Measurements from ENCODE around the gene ZNRF2. TPM values are rescaled to one million over a fixed set of nuclear protein-coding genes. Genes with fewer than 3 reads are reported as not detected.

Gene ZNRF2
- total and polyA plus RNA-seq, 4 donors = 4.8 to 21.1 (median 11.2) TPM

- no peaks in the 10 kb centered on the region for H3K4me1 ChIP-seq (ENCODE audit: control insufficient read depth in 1 of 2, insufficient read depth in 2 of 2, low read length in 2 of 2)
- H3K36me3 ChIP-seq (ENCODE audit: control insufficient read depth in 1 of 2, insufficient read depth in 2 of 2, low read length in 1 of 2) = no peaks in the 10 kb centered on the region
- no peak for ATAC-seq (ENCODE audit: low FRiP score)
- H3K27ac ChIP-seq (ENCODE audit: low read depth in 1 of 2, low read length in 2 of 2) = no peak overlapping the region
- no peaks in the 10 kb centered on the region for H3K27me3 ChIP-seq (ENCODE audit: control insufficient read depth in 1 of 2, insufficient read depth in 2 of 2, low read length in 1 of 2)
- no peak overlapping the region for H3K4me3 ChIP-seq (ENCODE audit: low read length in 2 of 2)
- intact Hi-C loops (cut with DNase I) = no loop called here
- 92 to 97% methylated on average over 3 of the region's 3 CpGs for WGBS, 2 donors
- no peak for DNase-seq
- H3K9me3 ChIP-seq (ENCODE audit: control insufficient read depth, low read length) = no peaks in the 10 kb centered on the region
Measured at GRCh38 chr7:30330134-30331111, 46.0 kb downstream of the ZNRF2 start.

GRCh38 chr7:30331338-30331737 is 46.9 kb downstream of the ZNRF2 start:
- H3K27ac ChIP-seq (ENCODE audit: low read depth in 1 of 2, low read length in 2 of 2) = no peak overlapping the region
- H3K27me3 ChIP-seq (ENCODE audit: control insufficient read depth in 1 of 2, insufficient read depth in 2 of 2, low read length in 1 of 2) = no peaks in the 10 kb centered on the region
- ATAC-seq (ENCODE audit: low FRiP score) (no peak), DNase-seq (no peak)
- H3K36me3 ChIP-seq (ENCODE audit: control insufficient read depth in 1 of 2, insufficient read depth in 2 of 2, low read length in 1 of 2) = no peaks in the 10 kb centered on the region
- WGBS, 2 donors = 57 to 58% methylated on average over 2 of the region's 2 CpGs
- no peaks in the 10 kb centered on the region for H3K4me1 ChIP-seq (ENCODE audit: control insufficient read depth in 1 of 2, insufficient read depth in 2 of 2, low read length in 2 of 2)
- H3K4me3 ChIP-seq (ENCODE audit: low read length in 2 of 2) = no peak overlapping the region
- intact Hi-C loops (cut with DNase I) = no loop called here
- H3K9me3 ChIP-seq (ENCODE audit: control insufficient read depth, low read length) = no peaks in the 10 kb centered on the region

- H3K27ac ChIP-seq (ENCODE audit: low read depth in 1 of 2, low read length in 2 of 2) = no peak overlapping the region
- H3K36me3 ChIP-seq (ENCODE audit: control insufficient read depth in 1 of 2, insufficient read depth in 2 of 2, low read length in 1 of 2) = no peaks in the 10 kb centered on the region
- no peak overlapping the region for H3K4me3 ChIP-seq (ENCODE audit: low read length in 2 of 2)
- no peaks in the 10 kb centered on the region for H3K9me3 ChIP-seq (ENCODE audit: control insufficient read depth, low read length)
- no peaks in the 10 kb centered on the region for H3K4me1 ChIP-seq (ENCODE audit: control insufficient read depth in 1 of 2, insufficient read depth in 2 of 2, low read length in 2 of 2)
- 93 to 99% methylated on average over 2 of the region's 2 CpGs for WGBS, 2 donors
- DNase-seq (no peak), ATAC-seq (ENCODE audit: low FRiP score) (no peak)
- intact Hi-C loops (cut with DNase I) = no loop called here
- H3K27me3 ChIP-seq (ENCODE audit: control insufficient read depth in 1 of 2, insufficient read depth in 2 of 2, low read length in 1 of 2) = no peaks in the 10 kb centered on the region
Measured at GRCh38 chr7:30332549-30332948, 48.2 kb downstream of the ZNRF2 start.

GRCh38 chr7:30335763-30336487 is 51.5 kb downstream of the ZNRF2 start:
- intact Hi-C loops (cut with DNase I) = no loop called here
- Histone ChIP-seq H3K4me1 (ENCODE audit: control insufficient read depth in 1 of 2, insufficient read depth in 2 of 2, low read length in 2 of 2) (no peaks in the 10 kb centered on the region), H3K36me3 (ENCODE audit: control insufficient read depth in 1 of 2, insufficient read depth in 2 of 2, low read length in 1 of 2) (no peaks in the 10 kb centered on the region), H3K4me3 (ENCODE audit: low read length in 2 of 2) (no peak overlapping the region), H3K27ac (ENCODE audit: low read depth in 1 of 2, low read length in 2 of 2) (no peak overlapping the region), H3K27me3 (ENCODE audit: control insufficient read depth in 1 of 2, insufficient read depth in 2 of 2, low read length in 1 of 2) (no peaks in the 10 kb centered on the region), H3K9me3 (ENCODE audit: control insufficient read depth, low read length) (no peaks in the 10 kb centered on the region)
- DNase-seq (no peak), ATAC-seq (ENCODE audit: low FRiP score) (no peak)
- 34 to 51% methylated on average over 4 of the region's 4 CpGs for WGBS, 2 donors

GRCh38 chr7:30344513-30344912 is 60.1 kb downstream of the ZNRF2 start:
- H3K27me3 ChIP-seq (ENCODE audit: control insufficient read depth in 1 of 2, insufficient read depth in 2 of 2, low read length in 1 of 2) = no peaks in the 10 kb centered on the region
- WGBS, 2 donors = 24 to 44% methylated on average over 1 of the region's 1 CpG
- ATAC-seq (ENCODE audit: low FRiP score) (no peak), DNase-seq (no peak)
- no peaks in the 10 kb centered on the region for H3K36me3 ChIP-seq (ENCODE audit: control insufficient read depth in 1 of 2, insufficient read depth in 2 of 2, low read length in 1 of 2)
- no peak overlapping the region for H3K27ac ChIP-seq (ENCODE audit: low read depth in 1 of 2, low read length in 2 of 2)
- intact Hi-C loops (cut with DNase I) = no loop called here
- H3K4me1 ChIP-seq (ENCODE audit: control insufficient read depth in 1 of 2, insufficient read depth in 2 of 2, low read length in 2 of 2) = no peaks in the 10 kb centered on the region
- H3K4me3 ChIP-seq (ENCODE audit: low read length in 2 of 2) = peak overlapping the region in 1 of 2 donors; percentile 26
- H3K9me3 ChIP-seq (ENCODE audit: control insufficient read depth, low read length) = no peaks in the 10 kb centered on the region

GRCh38 chr7:30347226-30348082 is 63.1 kb downstream of the ZNRF2 start:
- Histone ChIP-seq H3K4me3 (ENCODE audit: low read length in 2 of 2) (no peak overlapping the region), H3K4me1 (ENCODE audit: control insufficient read depth in 1 of 2, insufficient read depth in 2 of 2, low read length in 2 of 2) (no peaks in the 10 kb centered on the region), H3K27me3 (ENCODE audit: control insufficient read depth in 1 of 2, insufficient read depth in 2 of 2, low read length in 1 of 2) (no peaks in the 10 kb centered on the region), H3K27ac (ENCODE audit: low read depth in 1 of 2, low read length in 2 of 2) (no peak overlapping the region), H3K36me3 (ENCODE audit: control insufficient read depth in 1 of 2, insufficient read depth in 2 of 2, low read length in 1 of 2) (no peaks in the 10 kb centered on the region), H3K9me3 (ENCODE audit: control insufficient read depth, low read length) (no peaks in the 10 kb centered on the region)
- intact Hi-C loops (cut with DNase I) = loop anchor here in 1 of 2 donors (5.0 kb wide), 1 partner anchor 65 kb away; the partner anchor contains the start of gene ZNRF2
- no peak for ATAC-seq (ENCODE audit: low FRiP score)
- no peak for DNase-seq
- WGBS, 2 donors = 77 to 78% methylated on average over 2 of the region's 2 CpGs

GRCh38 chr7:30348083-30348560 is 63.7 kb downstream of the ZNRF2 start:
- WGBS, 2 donors = 43 to 55% methylated on average over 2 of the region's 2 CpGs
- no peak overlapping the region for H3K4me3 ChIP-seq (ENCODE audit: low read length in 2 of 2)
- no peaks in the 10 kb centered on the region for H3K36me3 ChIP-seq (ENCODE audit: control insufficient read depth in 1 of 2, insufficient read depth in 2 of 2, low read length in 1 of 2)
- H3K4me1 ChIP-seq (ENCODE audit: control insufficient read depth in 1 of 2, insufficient read depth in 2 of 2, low read length in 2 of 2) = peaks cover 0 to 2% of the 10 kb centered on the region in 2 donors
- intact Hi-C loops (cut with DNase I) = loop anchor here in 1 of 2 donors (5.0 kb wide), 1 partner anchor 66 kb away; the partner anchor contains the start of gene ZNRF2
- H3K9me3 ChIP-seq (ENCODE audit: control insufficient read depth, low read length) = no peaks in the 10 kb centered on the region
- no peak for DNase-seq
- no peaks in the 10 kb centered on the region for H3K27me3 ChIP-seq (ENCODE audit: control insufficient read depth in 1 of 2, insufficient read depth in 2 of 2, low read length in 1 of 2)
- ATAC-seq (ENCODE audit: low FRiP score) = no peak
- no peak overlapping the region for H3K27ac ChIP-seq (ENCODE audit: low read depth in 1 of 2, low read length in 2 of 2)

GRCh38 chr7:30349170-30349569 is 64.8 kb downstream of the ZNRF2 start:
- Histone ChIP-seq H3K4me1 (ENCODE audit: control insufficient read depth in 1 of 2, insufficient read depth in 2 of 2, low read length in 2 of 2) (peaks cover 0 to 2% of the 10 kb centered on the region in 2 donors), H3K36me3 (ENCODE audit: control insufficient read depth in 1 of 2, insufficient read depth in 2 of 2, low read length in 1 of 2) (no peaks in the 10 kb centered on the region), H3K27me3 (ENCODE audit: control insufficient read depth in 1 of 2, insufficient read depth in 2 of 2, low read length in 1 of 2) (no peaks in the 10 kb centered on the region), H3K4me3 (ENCODE audit: low read length in 2 of 2) (no peak overlapping the region), H3K27ac (ENCODE audit: low read depth in 1 of 2, low read length in 2 of 2) (no peak overlapping the region), H3K9me3 (ENCODE audit: control insufficient read depth, low read length) (no peaks in the 10 kb centered on the region)
- DNase-seq (no peak), ATAC-seq (ENCODE audit: low FRiP score) (no peak)
- intact Hi-C loops (cut with DNase I) = loop anchor here in 1 of 2 donors (5.0 kb wide), 1 partner anchor 67 kb away; the partner anchor contains the start of gene ZNRF2
- WGBS, 2 donors = 95 to 99% methylated on average over 3 of the region's 3 CpGs
